Breast epithelium (tissue), 4 donors: Measurements from ENCODE around the gene BCL2. TPM values are rescaled to one million over a fixed set of nuclear protein-coding genes. Genes with fewer than 3 reads are reported as not detected.
A peak's percentile ranks its signal among the peaks of the same experiment; 100 is the strongest.

Source experiments
- DNase-seq, 2 donors: peaks; one replicate each; pipeline ENCODE4 v3.0.0-alpha.2; 2019; ENCODE audit warnings: low spot score in 2 of 2
- H3K27ac ChIP-seq, 2 donors: fragments of 200-600 bp; sonication (generic) in 1 of 2; one replicate each; pipeline ENCODE4 v1.5.1; 2016 to 2019; ENCODE audit warnings: mild to moderate bottlenecking in 1 of 2
- H3K27me3 ChIP-seq, 2 donors: fragments of 200-600 bp; sonication (generic) in 1 of 2; one replicate each; pipeline versions ENCODE4 v1.5.1 to v1.6.0; 2017 to 2019; ENCODE audit warnings: control low read depth in 1 of 2, mild to moderate bottlenecking in 1 of 2
- H3K36me3 ChIP-seq: fragments of 200-600 bp; one replicate; pipeline ENCODE4 v1.5.1; 2019
- H3K4me1 ChIP-seq, 2 donors: fragments of 200-600 bp; sonication (generic); one replicate each; pipeline ENCODE4 v1.5.1; 2016 to 2019; ENCODE audit warnings: control low read depth in 1 of 2
- H3K4me3 ChIP-seq, 3 donors: fragments of 200-600 bp; sonication (generic); 1 replicate in 2 of 3; 2 replicates in 1 of 3; pipeline ENCODE4 v1.5.1; 2016 to 2019; ENCODE audit warnings: mild to moderate bottlenecking in 3 of 3, moderate library complexity in 2 of 3
- H3K9me3 ChIP-seq, 2 donors: fragments of 200-600 bp; sonication (generic) in 1 of 2; one replicate each; pipeline ENCODE4 v1.5.1; 2016 to 2019; ENCODE audit warnings: control low read depth in 1 of 2
- CTCF ChIP-seq, 3 donors: fragments of 450-650 bp; IDR thresholded peaks; one replicate each; pipeline ENCODE4 v1.5.1; 2016 to 2017; ENCODE audit warnings: antibody characterized with exemption in 3 of 3, mild to moderate bottlenecking in 3 of 3, moderate library complexity in 3 of 3
- POLR2A ChIP-seq: fragments of 450-650 bp; IDR thresholded peaks from one replicate; pipeline ENCODE4 v1.6.1; 2016; ENCODE audit warnings: antibody characterized with exemption, mild to moderate bottlenecking, moderate library complexity
- POLR2AphosphoS5 ChIP-seq, 3 donors: sonication (generic); formaldehyde crosslinking; IDR thresholded peaks; one replicate each; pipeline ENCODE4 v1.6.1; 2017; ENCODE audit warnings: antibody characterized with exemption in 3 of 3
- intact Hi-C: fragments of 100-400 bp; cut with DNase I; formaldehyde crosslinking; loops from one replicate; pipeline ENCODE4 v1.15.1; 2023; ENCODE audit warnings: low total_unique reads
- total RNA-seq, 3 donors: library from RNA; depleted of rRNA; stranded (reverse); fragments of >200 nt; gene quantifications; one replicate each; pipeline ENCODE4 v1.1.0, GENCODE V29; 2016

BCL2 gene
- total RNA-seq, 3 donors from 2014 or later: 41.3 to 82.5 (median 43.6) TPM

GRCh38 chr18:63130176-63130575 is 189.4 kb downstream of the BCL2 start:
- H3K27ac ChIP-seq: peak overlapping the region in 1 of 2 donors; percentile 7
- H3K4me3 ChIP-seq: no peak overlapping the region
- no peak for DNase-seq
- no peaks in the 10 kb centered on the region for H3K27me3 ChIP-seq
- no peaks in the 10 kb centered on the region for H3K36me3 ChIP-seq
- intact Hi-C loops: loop anchor here (2.0 kb wide), 1 partner anchor 189 kb away; the partner anchor contains the start of gene BCL2
- H3K4me1 ChIP-seq: peaks cover 6 to 7% of the 10 kb centered on the region in 2 donors
- TF ChIP-seq POLR2AphosphoS5 (IDR thresholded peaks at IDR 0.05) (no peak), POLR2A (no peak), CTCF (IDR thresholded peaks at IDR 0.05) (no peak)
- H3K9me3 ChIP-seq: no peaks in the 10 kb centered on the region

GRCh38 chr18:63128237-63128974 is 191.2 kb downstream of the BCL2 start:
- Histone ChIP-seq H3K27ac (no peak overlapping the region), H3K4me1 (peaks cover 6 to 7% of the 10 kb centered on the region in 2 donors), H3K9me3 (no peaks in the 10 kb centered on the region), H3K36me3 (no peaks in the 10 kb centered on the region), H3K4me3 (no peak overlapping the region), H3K27me3 (no peaks in the 10 kb centered on the region)
- no peak for DNase-seq
- TF ChIP-seq POLR2A: no peak
- no peak for TF ChIP-seq CTCF (IDR thresholded peaks at IDR 0.05)
- TF ChIP-seq POLR2AphosphoS5 (IDR thresholded peaks at IDR 0.05): no peak
- intact Hi-C loops: no loop called here

- no peak for DNase-seq
- H3K27me3 ChIP-seq: no peaks in the 10 kb centered on the region
- TF ChIP-seq POLR2A (no peak), POLR2AphosphoS5 (IDR thresholded peaks at IDR 0.05) (no peak), CTCF (IDR thresholded peaks at IDR 0.05) (no peak)
- intact Hi-C loops: no loop called here
- no peaks in the 10 kb centered on the region for H3K9me3 ChIP-seq
- H3K4me3 ChIP-seq: no peak overlapping the region
- H3K4me1 ChIP-seq: peaks cover 0 to 6% of the 10 kb centered on the region in 2 donors
- no peaks in the 10 kb centered on the region for H3K36me3 ChIP-seq
- H3K27ac ChIP-seq: no peak overlapping the region
Measured at GRCh38 chr18:63126134-63127069, 193.2 kb downstream of the BCL2 start.

GRCh38 chr18:63120620-63121019 is 198.9 kb downstream of the BCL2 start:
- Histone ChIP-seq H3K36me3 (no peaks in the 10 kb centered on the region), H3K27me3 (no peaks in the 10 kb centered on the region), H3K4me3 (no peak overlapping the region), H3K4me1 (no peaks in the 10 kb centered on the region), H3K9me3 (no peaks in the 10 kb centered on the region), H3K27ac (no peak overlapping the region)
- intact Hi-C loops: no loop called here
- no peak for DNase-seq
- TF ChIP-seq POLR2AphosphoS5 (IDR thresholded peaks at IDR 0.05): no peak
- no peak for TF ChIP-seq POLR2A
- TF ChIP-seq CTCF (IDR thresholded peaks at IDR 0.05): no peak

- H3K27ac ChIP-seq: no peak overlapping the region
- peak in 1 of 3 donors; percentile 32 for TF ChIP-seq POLR2AphosphoS5 (IDR thresholded peaks at IDR 0.05)
- TF ChIP-seq POLR2A: no peak
- TF ChIP-seq CTCF (IDR thresholded peaks at IDR 0.05): peak in 2 of 3 donors; percentile 41 to 56
- H3K27me3 ChIP-seq: no peaks in the 10 kb centered on the region
- H3K36me3 ChIP-seq: no peaks in the 10 kb centered on the region
- intact Hi-C loops: no loop called here
- no peaks in the 10 kb centered on the region for H3K9me3 ChIP-seq
- H3K4me1 ChIP-seq: no peaks in the 10 kb centered on the region
- no peak for DNase-seq
- no peak overlapping the region for H3K4me3 ChIP-seq
Measured at GRCh38 chr18:63119647-63120046, 199.9 kb downstream of the BCL2 start.
